ENCODE results near the gene CES2.
"Not testable (repeated sequence)": the region's sequence is repeated elsewhere in the genome, so short reads cannot be mapped to it uniquely, and the experiment has no call there.

Gene CES2

GRCh38 chr16:66970775-66971720 is 35.7 kb downstream of the CES2 start:
- Histone ChIP-seq H3K9me3 (ENCODE audit: control extremely low read depth in 1 of 5, control insufficient read depth in 4 of 5, insufficient read depth in 2 of 5, low read depth in 1 of 5, low read length in 4 of 5) (no peaks in the 10 kb centered on the region), H3K4me3 (ENCODE audit: control insufficient read depth in 1 of 7, extremely low read depth in 1 of 7, insufficient read depth in 4 of 7, low read depth in 2 of 7, low read length in 6 of 7) (no peak overlapping the region), H3K36me3 (ENCODE audit: control insufficient read depth in 4 of 4, insufficient read depth in 4 of 4, low read length in 3 of 4) (peaks cover 0 to 2% (median 0%) of the 10 kb centered on the region in 4 experiments), H3K27ac (ENCODE audit: insufficient read depth in 1 of 2, low read depth in 1 of 2, low read length in 2 of 2, poor library complexity in 1 of 2, severe bottlenecking in 2 of 2) (no peak overlapping the region), H3K27me3 (replicated peaks in 2 of 5; ENCODE audit: control insufficient read depth in 4 of 5, insufficient read depth in 5 of 5, low read length in 4 of 5) (peaks cover 0 to 5% (median 0%) of the 10 kb centered on the region in 5 experiments), H3K4me1 (ENCODE audit: control extremely low read depth in 1 of 4, control insufficient read depth in 4 of 4, insufficient read depth in 4 of 4, low read length in 3 of 4) (peaks cover 0 to 1% (median 0%) of the 10 kb centered on the region in 4 experiments)
- 90% methylated on average over 10 of the region's 10 CpGs for WGBS (ENCODE audit: insufficient coverage)
- ChIA-PET POLR2A (no interaction called here), CTCF (interaction anchor here (1.0 to 12.2 kb wide), 8 partner anchors 8 to 188 kb away, joined by 3 to 124 read pairs (median 4); partner anchors contain the start of genes CES3, FBXL8 and TRADD)
- no peak for DNase-seq

GRCh38 chr16:66972983-66973382 is 37.7 kb downstream of the CES2 start:
- CTCF ChIA-PET: interaction anchor here (0.7 to 12.2 kb wide), 4 partner anchors 10 to 190 kb away, joined by 3 to 124 read pairs (median 4); partner anchors contain the start of gene CES3
- no peaks in the 10 kb centered on the region for H3K9me3 ChIP-seq (ENCODE audit: control extremely low read depth in 1 of 5, control insufficient read depth in 4 of 5, insufficient read depth in 2 of 5, low read depth in 1 of 5, low read length in 4 of 5)
- WGBS (ENCODE audit: insufficient coverage): 91% methylated on average over 9 of the region's 9 CpGs
- DNase-seq: no peak
- H3K4me3 ChIP-seq (ENCODE audit: control insufficient read depth in 1 of 7, extremely low read depth in 1 of 7, insufficient read depth in 4 of 7, low read depth in 2 of 7, low read length in 6 of 7): no peak overlapping the region
- peaks cover 0 to 5% (median 0%) of the 10 kb centered on the region in 5 experiments for H3K27me3 ChIP-seq (replicated peaks in 2 of 5; ENCODE audit: control insufficient read depth in 4 of 5, insufficient read depth in 5 of 5, low read length in 4 of 5)
- H3K4me1 ChIP-seq (ENCODE audit: control extremely low read depth in 1 of 4, control insufficient read depth in 4 of 4, insufficient read depth in 4 of 4, low read length in 3 of 4): peaks cover 0 to 1% (median 0%) of the 10 kb centered on the region in 4 experiments
- POLR2A ChIA-PET: no interaction called here
- H3K27ac ChIP-seq (ENCODE audit: insufficient read depth in 1 of 2, low read depth in 1 of 2, low read length in 2 of 2, poor library complexity in 1 of 2, severe bottlenecking in 2 of 2): no peak overlapping the region
- peaks cover 0 to 2% (median 0%) of the 10 kb centered on the region in 4 experiments for H3K36me3 ChIP-seq (ENCODE audit: control insufficient read depth in 4 of 4, insufficient read depth in 4 of 4, low read length in 3 of 4)

- DNase-seq: no peak
- ChIA-PET POLR2A (interaction anchor here (0.6 kb wide), 1 partner anchor 20 kb away, joined by 3 read pairs; no protein-coding TSS in a partner anchor), CTCF (interaction anchor here (1.4 to 12.2 kb wide), 4 partner anchors 12 to 162 kb away, joined by 4 to 124 read pairs (median 6); partner anchors contain the start of gene CES3)
- no peaks in the 10 kb centered on the region for H3K9me3 ChIP-seq (ENCODE audit: control extremely low read depth in 1 of 5, control insufficient read depth in 4 of 5, insufficient read depth in 2 of 5, low read depth in 1 of 5, low read length in 4 of 5)
- no peak overlapping the region for H3K27ac ChIP-seq (ENCODE audit: insufficient read depth in 1 of 2, low read depth in 1 of 2, low read length in 2 of 2, poor library complexity in 1 of 2, severe bottlenecking in 2 of 2)
- WGBS (ENCODE audit: insufficient coverage): 97% methylated on average over 4 of the region's 6 CpGs
- peaks cover 0 to 5% (median 0%) of the 10 kb centered on the region in 5 experiments for H3K27me3 ChIP-seq (replicated peaks in 2 of 5; ENCODE audit: control insufficient read depth in 4 of 5, insufficient read depth in 5 of 5, low read length in 4 of 5)
- no peak overlapping the region for H3K4me3 ChIP-seq (ENCODE audit: control insufficient read depth in 1 of 7, extremely low read depth in 1 of 7, insufficient read depth in 4 of 7, low read depth in 2 of 7, low read length in 6 of 7)
- peaks cover 0 to 2% (median 0%) of the 10 kb centered on the region in 4 experiments for H3K36me3 ChIP-seq (ENCODE audit: control insufficient read depth in 4 of 4, insufficient read depth in 4 of 4, low read length in 3 of 4)
- H3K4me1 ChIP-seq (ENCODE audit: control extremely low read depth in 1 of 4, control insufficient read depth in 4 of 4, insufficient read depth in 4 of 4, low read length in 3 of 4): peaks cover 0 to 1% (median 0%) of the 10 kb centered on the region in 4 experiments
Observed at GRCh38 chr16:66973716-66974115, 38.4 kb downstream of the CES2 start.

GRCh38 chr16:66974156-66974931 is 39.0 kb downstream of the CES2 start:
- 99% methylated on average over 16 of the region's 32 CpGs for WGBS (ENCODE audit: insufficient coverage)
- not testable (repeated sequence) for H3K4me1 ChIP-seq (ENCODE audit: control extremely low read depth in 1 of 4, control insufficient read depth in 4 of 4, insufficient read depth in 4 of 4, low read length in 3 of 4); H3K27me3 ChIP-seq (replicated peaks in 2 of 5; ENCODE audit: control insufficient read depth in 4 of 5, insufficient read depth in 5 of 5, low read length in 4 of 5); H3K27ac ChIP-seq (ENCODE audit: insufficient read depth in 1 of 2, low read depth in 1 of 2, low read length in 2 of 2, poor library complexity in 1 of 2, severe bottlenecking in 2 of 2); DNase-seq; H3K36me3 ChIP-seq (ENCODE audit: control insufficient read depth in 4 of 4, insufficient read depth in 4 of 4, low read length in 3 of 4); H3K4me3 ChIP-seq (ENCODE audit: control insufficient read depth in 1 of 7, extremely low read depth in 1 of 7, insufficient read depth in 4 of 7, low read depth in 2 of 7, low read length in 6 of 7); H3K9me3 ChIP-seq (ENCODE audit: control extremely low read depth in 1 of 5, control insufficient read depth in 4 of 5, insufficient read depth in 2 of 5, low read depth in 1 of 5, low read length in 4 of 5)
- ChIA-PET POLR2A (interaction anchor here (0.6 kb wide), 1 partner anchor 20 kb away, joined by 3 read pairs; no protein-coding TSS in a partner anchor), CTCF (interaction anchor here (0.8 to 12.2 kb wide), 9 partner anchors 11 to 211 kb away, joined by 3 to 124 read pairs (median 6); partner anchors contain the start of gene CES3)

- POLR2A ChIA-PET; DNase-seq; H3K4me1 ChIP-seq (ENCODE audit: control extremely low read depth in 1 of 4, control insufficient read depth in 4 of 4, insufficient read depth in 4 of 4, low read length in 3 of 4); H3K9me3 ChIP-seq (ENCODE audit: control extremely low read depth in 1 of 5, control insufficient read depth in 4 of 5, insufficient read depth in 2 of 5, low read depth in 1 of 5, low read length in 4 of 5); H3K27ac ChIP-seq (ENCODE audit: insufficient read depth in 1 of 2, low read depth in 1 of 2, low read length in 2 of 2, poor library complexity in 1 of 2, severe bottlenecking in 2 of 2); H3K36me3 ChIP-seq (ENCODE audit: control insufficient read depth in 4 of 4, insufficient read depth in 4 of 4, low read length in 3 of 4); H3K27me3 ChIP-seq (replicated peaks in 2 of 5; ENCODE audit: control insufficient read depth in 4 of 5, insufficient read depth in 5 of 5, low read length in 4 of 5); H3K4me3 ChIP-seq (ENCODE audit: control insufficient read depth in 1 of 7, extremely low read depth in 1 of 7, insufficient read depth in 4 of 7, low read depth in 2 of 7, low read length in 6 of 7): not testable (repeated sequence)
- CTCF ChIA-PET: interaction anchor here (0.8 to 12.2 kb wide), 12 partner anchors 11 to 210 kb away, joined by 3 to 124 read pairs (median 5); partner anchors contain the start of genes CES3 and CES4A
- WGBS (ENCODE audit: insufficient coverage): 61% methylated on average over 8 of the region's 11 CpGs
Observed at GRCh38 chr16:66974932-66975246, 39.6 kb downstream of the CES2 start.

- no peak for DNase-seq
- Histone ChIP-seq H3K27ac (ENCODE audit: insufficient read depth in 1 of 2, low read depth in 1 of 2, low read length in 2 of 2, poor library complexity in 1 of 2, severe bottlenecking in 2 of 2) (no peak overlapping the region), H3K27me3 (replicated peaks in 2 of 5; ENCODE audit: control insufficient read depth in 4 of 5, insufficient read depth in 5 of 5, low read length in 4 of 5) (peaks cover 0 to 5% (median 0%) of the 10 kb centered on the region in 5 experiments), H3K4me3 (ENCODE audit: control insufficient read depth in 1 of 7, extremely low read depth in 1 of 7, insufficient read depth in 4 of 7, low read depth in 2 of 7, low read length in 6 of 7) (no peak overlapping the region), H3K36me3 (ENCODE audit: control insufficient read depth in 4 of 4, insufficient read depth in 4 of 4, low read length in 3 of 4) (peaks cover 0 to 2% (median 0%) of the 10 kb centered on the region in 4 experiments), H3K9me3 (ENCODE audit: control extremely low read depth in 1 of 5, control insufficient read depth in 4 of 5, insufficient read depth in 2 of 5, low read depth in 1 of 5, low read length in 4 of 5) (no peaks in the 10 kb centered on the region), H3K4me1 (ENCODE audit: control extremely low read depth in 1 of 4, control insufficient read depth in 4 of 4, insufficient read depth in 4 of 4, low read length in 3 of 4) (peaks cover 0 to 1% (median 0%) of the 10 kb centered on the region in 4 experiments)
- POLR2A ChIA-PET: no interaction called here
- CTCF ChIA-PET: interaction anchor here (0.8 to 12.2 kb wide), 19 partner anchors 10 to 210 kb away, joined by 3 to 124 read pairs (median 4); partner anchors contain the start of genes CES3 and CES4A
- 82% methylated on average over 5 of the region's 14 CpGs for WGBS (ENCODE audit: insufficient coverage)
Observed at GRCh38 chr16:66975302-66975893, 40.1 kb downstream of the CES2 start.

Data from common myeloid progenitor, CD34-positive (primary cell).